ENCODE results near the gene OPCML.

The OPCML gene

GRCh38 chr11:132910011-132910760 is 622.1 kb downstream of the OPCML start:
- DNase-seq (ENCODE audit: low read depth in 1 of 2, low spot score in 1 of 2), result no peak
- Histone ChIP-seq H3K27me3 (ENCODE audit: insufficient read depth, poor library complexity, severe bottlenecking) (no peaks in the 10 kb centered on the region), H3K27ac (replicated peaks) (no peak overlapping the region), H3K4me3 (replicated peaks; ENCODE audit: insufficient read depth, low read length) (no peak overlapping the region)
- TF ChIP-seq GABPA (IDR thresholded peaks at IDR 0.05; ENCODE audit: low read depth) (no peak), CTCF (IDR thresholded peaks at IDR 0.05; ENCODE audit: insufficient read depth, low read length) (no peak), POLR2AphosphoS5 (IDR thresholded peaks at IDR 0.05; ENCODE audit: low read depth) (no peak), SPI1 (IDR thresholded peaks at IDR 0.05; ENCODE audit: borderline replicate concordance, low read depth) (no peak)
- TF ChIP-seq, protein P1, sequence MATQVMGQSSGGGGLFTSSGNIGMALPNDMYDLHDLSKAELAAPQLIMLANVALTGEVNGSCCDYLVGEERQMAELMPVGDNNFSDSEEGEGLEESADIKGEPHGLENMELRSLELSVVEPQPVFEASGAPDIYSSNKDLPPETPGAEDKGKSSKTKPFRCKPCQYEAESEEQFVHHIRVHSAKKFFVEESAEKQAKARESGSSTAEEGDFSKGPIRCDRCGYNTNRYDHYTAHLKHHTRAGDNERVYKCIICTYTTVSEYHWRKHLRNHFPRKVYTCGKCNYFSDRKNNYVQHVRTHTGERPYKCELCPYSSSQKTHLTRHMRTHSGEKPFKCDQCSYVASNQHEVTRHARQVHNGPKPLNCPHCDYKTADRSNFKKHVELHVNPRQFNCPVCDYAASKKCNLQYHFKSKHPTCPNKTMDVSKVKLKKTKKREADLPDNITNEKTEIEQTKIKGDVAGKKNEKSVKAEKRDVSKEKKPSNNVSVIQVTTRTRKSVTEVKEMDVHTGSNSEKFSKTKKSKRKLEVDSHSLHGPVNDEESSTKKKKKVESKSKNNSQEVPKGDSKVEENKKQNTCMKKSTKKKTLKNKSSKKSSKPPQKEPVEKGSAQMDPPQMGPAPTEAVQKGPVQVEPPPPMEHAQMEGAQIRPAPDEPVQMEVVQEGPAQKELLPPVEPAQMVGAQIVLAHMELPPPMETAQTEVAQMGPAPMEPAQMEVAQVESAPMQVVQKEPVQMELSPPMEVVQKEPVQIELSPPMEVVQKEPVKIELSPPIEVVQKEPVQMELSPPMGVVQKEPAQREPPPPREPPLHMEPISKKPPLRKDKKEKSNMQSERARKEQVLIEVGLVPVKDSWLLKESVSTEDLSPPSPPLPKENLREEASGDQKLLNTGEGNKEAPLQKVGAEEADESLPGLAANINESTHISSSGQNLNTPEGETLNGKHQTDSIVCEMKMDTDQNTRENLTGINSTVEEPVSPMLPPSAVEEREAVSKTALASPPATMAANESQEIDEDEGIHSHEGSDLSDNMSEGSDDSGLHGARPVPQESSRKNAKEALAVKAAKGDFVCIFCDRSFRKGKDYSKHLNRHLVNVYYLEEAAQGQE (IDR thresholded peaks at IDR 0.05; ENCODE audit: insufficient replicate concordance, low read depth), result no peak

DNA sequence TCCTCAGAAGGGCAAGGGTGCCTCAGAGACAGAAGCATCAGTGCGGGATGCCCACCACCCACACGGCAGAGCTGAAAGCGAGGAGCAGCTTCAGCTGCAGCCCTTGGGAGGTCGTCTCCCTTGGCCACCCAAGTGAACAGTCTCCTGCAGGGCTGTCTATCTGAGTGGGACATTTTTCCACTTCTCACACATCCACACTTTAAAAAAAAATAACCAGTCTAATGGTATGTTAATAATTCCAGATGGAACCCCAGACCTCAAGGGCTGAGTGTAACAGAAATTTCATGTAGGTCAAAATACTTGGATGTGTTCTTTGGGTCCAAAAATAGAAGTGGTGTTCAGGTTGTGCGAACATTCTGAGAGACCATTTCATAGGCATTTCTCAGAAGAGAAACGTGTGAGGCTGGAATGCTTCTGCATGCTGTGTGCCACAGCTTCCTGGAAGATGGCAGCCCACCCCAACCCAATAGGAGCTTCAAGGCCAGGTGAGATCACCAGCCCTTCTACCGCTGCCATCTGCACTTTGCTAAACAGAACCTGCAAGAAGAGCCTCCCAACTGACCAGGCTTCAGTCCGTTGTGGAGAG is 623.2 kb downstream of the OPCML start:
- Histone ChIP-seq H3K4me3 (replicated peaks; ENCODE audit: insufficient read depth, low read length) (no peak overlapping the region), H3K27me3 (ENCODE audit: insufficient read depth, poor library complexity, severe bottlenecking) (no peaks in the 10 kb centered on the region), H3K27ac (replicated peaks) (no peak overlapping the region)
- DNase-seq (ENCODE audit: low read depth in 1 of 2, low spot score in 1 of 2), result no peak
- TF ChIP-seq GABPA (IDR thresholded peaks at IDR 0.05; ENCODE audit: low read depth) (no peak), SPI1 (IDR thresholded peaks at IDR 0.05; ENCODE audit: borderline replicate concordance, low read depth) (no peak), CTCF (IDR thresholded peaks at IDR 0.05; ENCODE audit: insufficient read depth, low read length) (no peak), POLR2AphosphoS5 (IDR thresholded peaks at IDR 0.05; ENCODE audit: low read depth) (no peak)
- TF ChIP-seq, protein P1 (IDR thresholded peaks at IDR 0.05; ENCODE audit: insufficient replicate concordance, low read depth), result no peak

DNA sequence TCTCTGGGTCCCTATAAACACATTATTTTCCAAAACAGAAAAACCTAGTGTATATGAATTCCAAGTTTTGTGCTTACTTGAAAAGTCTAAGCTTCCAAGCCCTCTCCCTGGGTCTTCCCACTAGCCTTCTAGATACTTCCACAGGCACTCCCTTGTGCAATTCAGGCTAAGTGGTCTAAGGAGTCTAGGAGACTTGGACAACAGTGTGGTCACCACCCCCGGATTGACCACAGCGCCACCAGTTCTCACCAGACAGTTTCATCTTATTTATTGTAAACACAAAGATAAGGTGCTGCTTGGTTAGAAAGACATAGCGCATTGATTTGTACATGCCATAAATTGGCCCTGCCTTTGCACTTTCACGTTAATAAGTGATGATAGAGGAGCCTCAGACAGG is 623.9 kb downstream of the OPCML start:
- H3K4me3 ChIP-seq (replicated peaks; ENCODE audit: insufficient read depth, low read length), result no peak overlapping the region
- DNase-seq (ENCODE audit: low read depth in 1 of 2, low spot score in 1 of 2), result no peak
- H3K27ac ChIP-seq (replicated peaks), result no peak overlapping the region
- TF ChIP-seq GABPA (IDR thresholded peaks at IDR 0.05; ENCODE audit: low read depth) (no peak), POLR2AphosphoS5 (IDR thresholded peaks at IDR 0.05; ENCODE audit: low read depth) (no peak), CTCF (IDR thresholded peaks at IDR 0.05; ENCODE audit: insufficient read depth, low read length) (no peak), SPI1 (IDR thresholded peaks at IDR 0.05; ENCODE audit: borderline replicate concordance, low read depth) (no peak)
- TF ChIP-seq, protein P1 (IDR thresholded peaks at IDR 0.05; ENCODE audit: insufficient replicate concordance, low read depth), result no peak
- H3K27me3 ChIP-seq (ENCODE audit: insufficient read depth, poor library complexity, severe bottlenecking), result no peaks in the 10 kb centered on the region

Measured in HL-60 (cell line).